Measurements from ENCODE around the gene AGMO. TPM values are rescaled to one million over a fixed set of nuclear protein-coding genes. Genes with fewer than 3 reads are reported as not detected.
A peak's percentile ranks its signal among the peaks of the same experiment; 100 is the strongest.

The AGMO gene
- total RNA-seq, 1 donor = 0.18 TPM

DNA sequence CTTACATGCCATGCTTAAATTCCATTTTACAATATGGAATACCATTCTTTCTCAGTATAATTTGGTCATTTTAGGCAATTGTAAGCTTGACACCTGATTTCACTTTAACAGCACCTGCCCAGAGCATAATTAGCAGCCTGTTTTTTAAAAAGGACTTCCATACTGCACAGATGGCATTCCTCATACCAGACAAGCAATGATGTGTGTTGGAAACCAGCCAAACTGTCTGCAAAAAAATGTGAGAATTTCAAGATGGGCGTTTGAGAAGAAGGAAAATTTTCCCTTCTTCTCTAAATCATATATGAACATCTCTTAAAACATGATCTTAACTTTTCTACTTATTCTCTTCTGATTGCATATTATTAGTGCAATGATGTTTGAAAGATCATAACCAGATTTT is 40.4 kb upstream of the AGMO start:
- DNase-seq (ENCODE audit: low read depth) = peak; percentile 12
- TF ChIP-seq CTCF (IDR thresholded peaks at IDR 0.05; ENCODE audit: insufficient read depth, low read length) = no peak
- no peak overlapping the region for H3K4me3 ChIP-seq (ENCODE audit: low read depth, low read length)

GRCh38 chr7:15601175-15601574 is 39.4 kb upstream of the AGMO start:
- no peak for DNase-seq (ENCODE audit: low read depth)
- no peak overlapping the region for H3K4me3 ChIP-seq (ENCODE audit: low read depth, low read length)
- TF ChIP-seq CTCF (IDR thresholded peaks at IDR 0.05; ENCODE audit: insufficient read depth, low read length) = no peak

DNA sequence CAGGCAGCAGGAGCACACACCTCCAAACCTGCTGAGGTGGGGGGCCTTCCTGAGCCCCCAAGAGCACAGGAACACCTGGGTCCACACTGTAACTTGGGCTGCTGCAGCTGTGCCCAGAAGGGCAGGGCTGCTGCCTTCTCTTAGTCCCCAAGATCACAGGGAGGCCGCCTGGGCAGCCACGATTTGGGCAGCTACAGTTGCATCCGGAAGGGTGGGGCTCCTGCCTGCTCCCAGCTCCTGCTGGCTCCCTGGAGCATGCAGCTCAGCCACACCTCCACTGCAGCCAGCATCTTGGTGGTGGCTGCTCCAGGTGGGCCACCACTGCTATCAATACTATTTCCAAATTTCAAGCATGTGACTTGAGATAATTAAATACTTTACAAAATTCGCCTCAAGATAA is 38.5 kb upstream of the AGMO start:
- TF ChIP-seq CTCF (IDR thresholded peaks at IDR 0.05; ENCODE audit: insufficient read depth, low read length) = no peak
- no peak for DNase-seq (ENCODE audit: low read depth)
- H3K4me3 ChIP-seq (ENCODE audit: low read depth, low read length) = no peak overlapping the region

DNA sequence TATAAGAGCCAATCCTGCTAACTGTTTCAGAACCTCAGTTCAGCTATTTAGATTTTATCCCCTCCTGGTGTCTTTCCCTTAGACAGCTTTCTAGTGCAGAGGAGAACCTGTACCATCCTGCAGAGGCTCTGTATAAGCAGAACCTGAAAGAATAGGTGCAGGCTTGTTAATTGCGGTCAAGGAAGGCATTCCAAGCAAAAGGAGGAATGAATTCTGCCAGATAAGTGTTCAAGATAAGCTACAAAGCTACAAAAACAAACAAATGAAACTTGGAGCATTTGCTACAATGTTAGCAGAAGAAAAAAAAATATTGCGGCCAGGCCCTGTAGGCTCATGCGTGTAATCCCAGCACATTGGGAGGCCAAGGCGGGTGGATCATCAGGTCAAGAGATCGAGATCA is 32.6 kb upstream of the AGMO start:
- TF ChIP-seq CTCF (IDR thresholded peaks at IDR 0.05; ENCODE audit: insufficient read depth, low read length) = no peak
- H3K4me3 ChIP-seq (ENCODE audit: low read depth, low read length) = no peak overlapping the region
- no peak for DNase-seq (ENCODE audit: low read depth)

DNA sequence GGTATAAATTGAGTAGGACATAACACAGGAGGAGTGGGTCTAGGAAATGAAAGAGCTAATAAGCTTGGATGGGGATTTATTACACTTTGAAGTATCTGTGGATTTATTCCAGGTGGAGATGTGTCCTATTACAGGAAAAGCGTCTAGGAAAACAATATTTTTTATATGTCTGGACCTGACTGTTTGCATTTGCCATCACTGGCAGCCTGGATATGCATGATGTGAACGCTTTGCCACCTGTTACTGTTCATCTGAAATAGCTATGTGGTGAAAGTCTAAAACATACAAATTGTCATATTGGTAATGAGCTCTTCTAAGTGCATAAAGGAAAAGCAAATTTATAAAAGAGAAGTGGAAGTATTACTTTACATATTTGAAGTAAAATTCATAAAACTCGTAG is 31.6 kb upstream of the AGMO start:
- DNase-seq (ENCODE audit: low read depth) = no peak
- no peak overlapping the region for H3K4me3 ChIP-seq (ENCODE audit: low read depth, low read length)
- no peak for TF ChIP-seq CTCF (IDR thresholded peaks at IDR 0.05; ENCODE audit: insufficient read depth, low read length)

- DNase-seq (ENCODE audit: low read depth) = no peak
- no peak overlapping the region for H3K4me3 ChIP-seq (ENCODE audit: low read depth, low read length)
- no peak for TF ChIP-seq CTCF (IDR thresholded peaks at IDR 0.05; ENCODE audit: insufficient read depth, low read length)
Observed at GRCh38 chr7:15586266-15586665, 24.5 kb upstream of the AGMO start.

GRCh38 chr7:15584575-15584974 is 22.8 kb upstream of the AGMO start:
- DNase-seq (ENCODE audit: low read depth) = no peak
- H3K4me3 ChIP-seq (ENCODE audit: low read depth, low read length) = no peak overlapping the region
- no peak for TF ChIP-seq CTCF (IDR thresholded peaks at IDR 0.05; ENCODE audit: insufficient read depth, low read length)

Data from fibroblast of the aortic adventitia (primary cell).